Measurements from ENCODE around the gene ANKRD40.

The ANKRD40 gene

GRCh38 chr17:50668025-50668837 is 39.5 kb downstream of the ANKRD40 start:
- DNase-seq (ENCODE audit: low read depth in 2 of 2) = no peak

DNA sequence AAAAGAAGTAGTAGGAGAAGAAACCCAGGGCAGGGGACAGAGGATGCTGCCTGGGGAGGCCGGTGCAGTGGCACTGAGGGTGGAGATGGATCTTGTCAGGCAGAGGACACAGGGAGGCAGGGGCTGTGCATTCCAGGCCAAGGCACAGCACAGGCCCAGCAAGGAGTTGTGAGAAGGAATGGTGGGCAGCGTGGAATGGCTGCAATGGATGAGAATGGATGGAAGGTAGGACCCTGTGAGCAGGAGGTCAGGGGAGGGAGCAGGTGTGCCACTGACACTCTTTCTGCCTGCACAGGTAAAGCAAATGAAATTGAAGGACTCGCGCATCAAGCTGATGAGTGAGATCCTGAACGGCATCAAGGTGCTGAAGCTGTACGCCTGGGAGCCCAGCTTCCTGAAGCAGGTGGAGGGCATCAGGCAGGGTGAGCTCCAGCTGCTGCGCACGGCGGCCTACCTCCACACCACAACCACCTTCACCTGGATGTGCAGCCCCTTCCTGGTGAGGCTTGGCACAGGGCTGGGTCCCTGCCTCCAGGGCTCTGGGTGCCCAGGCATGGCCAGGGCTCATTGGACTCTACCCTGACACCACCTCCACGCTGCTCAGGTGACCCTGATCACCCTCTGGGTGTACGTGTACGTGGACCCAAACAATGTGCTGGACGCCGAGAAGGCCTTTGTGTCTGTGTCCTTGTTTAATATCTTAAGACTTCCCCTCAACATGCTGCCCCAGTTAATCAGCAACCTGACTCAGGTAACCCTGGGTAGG is 40.3 kb downstream of the ANKRD40 start:
- no peak for DNase-seq (ENCODE audit: low read depth in 2 of 2)

GRCh38 chr17:50666316-50666715 is 41.4 kb downstream of the ANKRD40 start:
- no peak for DNase-seq (ENCODE audit: low read depth in 2 of 2)

- no peak for DNase-seq (ENCODE audit: low read depth in 2 of 2)
Observed at GRCh38 chr17:50665838-50666237, 41.9 kb downstream of the ANKRD40 start.

- DNase-seq (ENCODE audit: low read depth in 2 of 2) = no peak
Observed at GRCh38 chr17:50664788-50665458, 42.8 kb downstream of the ANKRD40 start.

DNA sequence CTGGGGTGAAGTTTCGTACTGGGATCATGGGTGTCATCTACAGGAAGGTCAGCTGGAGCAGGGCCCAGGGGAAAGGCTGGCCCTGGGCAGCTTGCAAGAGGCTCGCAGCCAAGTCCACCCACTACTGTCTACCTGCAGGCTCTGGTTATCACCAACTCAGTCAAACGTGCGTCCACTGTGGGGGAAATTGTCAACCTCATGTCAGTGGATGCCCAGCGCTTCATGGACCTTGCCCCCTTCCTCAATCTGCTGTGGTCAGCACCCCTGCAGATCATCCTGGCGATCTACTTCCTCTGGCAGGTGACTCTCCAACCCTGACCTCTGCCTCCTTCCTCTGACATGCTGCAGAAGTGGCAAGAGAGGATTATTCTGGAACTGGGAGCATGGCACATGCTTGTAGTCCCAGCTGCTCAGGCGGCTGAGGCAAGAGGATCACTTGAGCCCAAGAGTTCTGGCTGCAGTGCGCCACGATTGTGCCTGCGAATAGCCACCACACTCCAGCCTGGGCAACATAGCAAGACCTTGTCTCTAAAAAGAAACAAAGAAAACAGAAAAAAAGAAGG is 43.8 kb downstream of the ANKRD40 start:
- no peak for DNase-seq (ENCODE audit: low read depth in 2 of 2)

GRCh38 chr17:50662632-50663225 is 45.0 kb downstream of the ANKRD40 start:
- no peak for DNase-seq (ENCODE audit: low read depth in 2 of 2)

DNA sequence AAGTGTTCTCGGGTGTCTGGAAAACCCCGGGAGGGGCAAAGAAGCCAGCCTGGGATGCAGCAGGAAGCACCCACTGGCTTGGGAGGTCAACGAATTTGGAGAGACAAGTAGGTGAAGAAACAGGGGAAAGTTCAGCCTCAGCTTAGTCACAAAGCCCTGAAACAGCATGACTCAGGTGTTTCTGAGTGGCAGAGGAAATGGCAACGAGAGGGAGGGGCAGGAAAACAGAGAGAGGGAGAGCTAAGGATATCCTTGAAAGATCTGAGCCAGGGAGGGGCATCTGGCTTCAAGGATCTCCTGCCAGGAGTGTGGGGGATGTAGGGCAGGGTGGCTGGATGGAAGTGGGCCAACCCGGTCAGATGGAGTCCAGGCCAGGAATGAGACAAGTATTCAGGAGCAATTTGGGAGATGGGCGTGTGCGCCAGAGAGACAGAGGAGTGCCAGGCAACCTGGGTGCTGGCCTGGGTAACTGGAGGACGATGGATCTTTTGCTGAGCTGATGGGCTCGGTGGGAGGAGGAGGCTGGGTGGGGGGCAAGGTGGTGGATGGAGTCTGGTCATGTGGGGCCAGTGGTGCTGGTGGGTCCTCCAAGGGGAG is 45.8 kb downstream of the ANKRD40 start:
- peak; percentile 9 to 10 for DNase-seq (ENCODE audit: low read depth in 2 of 2)

GRCh38 chr17:50661348-50661747 is 46.4 kb downstream of the ANKRD40 start:
- no peak for DNase-seq (ENCODE audit: low read depth in 2 of 2)

DNA sequence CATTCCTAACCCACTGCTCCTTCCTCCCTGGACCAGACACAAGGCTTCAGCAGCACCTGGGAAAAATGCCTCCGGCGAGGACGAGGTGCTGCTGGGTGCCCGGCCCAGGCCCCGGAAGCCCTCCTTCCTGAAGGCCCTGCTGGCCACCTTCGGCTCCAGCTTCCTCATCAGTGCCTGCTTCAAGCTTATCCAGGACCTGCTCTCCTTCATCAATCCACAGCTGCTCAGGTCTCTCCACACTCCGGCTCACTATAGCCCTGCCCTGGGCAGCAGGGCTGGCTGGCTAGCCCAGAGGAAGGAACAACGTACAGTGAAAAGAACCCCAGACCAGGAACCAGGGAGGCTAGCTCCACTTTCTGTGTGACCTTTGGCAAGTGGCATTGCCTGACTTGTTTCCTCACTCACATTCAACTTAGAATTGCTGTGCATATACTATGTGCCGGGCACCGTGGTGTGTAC is 46.8 kb downstream of the ANKRD40 start:
- no peak for DNase-seq (ENCODE audit: low read depth in 2 of 2)

GRCh38 chr17:50660042-50660886 is 47.5 kb downstream of the ANKRD40 start:
- DNase-seq (ENCODE audit: low read depth in 2 of 2) = no peak

GRCh38 chr17:50659179-50659578 is 48.5 kb downstream of the ANKRD40 start:
- DNase-seq (ENCODE audit: low read depth in 2 of 2) = no peak

- DNase-seq (ENCODE audit: low read depth in 2 of 2) = no peak
Observed at GRCh38 chr17:50658616-50659015, 49.1 kb downstream of the ANKRD40 start.

DNA sequence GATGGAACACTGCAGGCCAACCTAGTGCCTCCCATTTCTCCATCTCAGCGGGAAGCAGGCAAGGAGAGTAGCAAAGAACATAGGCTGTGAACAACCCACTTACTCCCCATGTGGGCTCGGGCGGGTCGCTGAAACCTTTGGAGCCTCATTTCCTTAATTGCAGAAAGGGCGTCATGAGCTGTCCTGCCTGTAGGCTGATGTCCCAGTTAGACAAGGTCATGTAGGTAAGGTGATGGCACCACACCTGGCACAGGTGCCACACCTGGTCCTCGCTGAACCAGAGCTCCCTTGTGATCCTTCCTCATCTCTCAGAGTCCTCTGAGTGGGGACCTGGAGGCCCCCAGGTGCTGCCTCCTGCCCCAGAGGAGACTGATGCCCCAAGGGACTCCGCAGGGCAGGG is 50.1 kb downstream of the ANKRD40 start:
- DNase-seq (ENCODE audit: low read depth in 2 of 2) = no peak

DNA sequence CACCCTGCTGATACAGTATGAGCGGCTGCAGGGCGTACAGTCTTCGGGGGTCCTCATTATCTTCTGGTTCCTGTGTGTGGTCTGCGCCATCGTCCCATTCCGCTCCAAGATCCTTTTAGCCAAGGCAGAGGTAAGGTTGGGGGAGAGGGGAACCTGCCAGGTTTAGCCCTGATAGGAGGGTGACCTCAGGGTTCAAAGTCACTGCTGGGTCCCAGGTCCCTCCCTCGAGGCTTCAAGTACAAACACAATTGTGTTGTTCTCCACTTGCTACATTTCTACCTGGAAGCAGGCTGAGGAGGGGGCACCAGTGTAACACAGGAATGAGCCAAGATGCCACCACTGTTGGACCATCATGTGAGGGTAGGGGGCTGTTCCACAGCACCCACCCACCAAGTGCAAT is 50.7 kb downstream of the ANKRD40 start:
- DNase-seq (ENCODE audit: low read depth in 2 of 2) = no peak

GRCh38 chr17:50656509-50656908 is 51.2 kb downstream of the ANKRD40 start:
- no peak for DNase-seq (ENCODE audit: low read depth in 2 of 2)

GRCh38 chr17:50653738-50654137 is 54.0 kb downstream of the ANKRD40 start:
- no peak for DNase-seq (ENCODE audit: low read depth in 2 of 2)

DNA sequence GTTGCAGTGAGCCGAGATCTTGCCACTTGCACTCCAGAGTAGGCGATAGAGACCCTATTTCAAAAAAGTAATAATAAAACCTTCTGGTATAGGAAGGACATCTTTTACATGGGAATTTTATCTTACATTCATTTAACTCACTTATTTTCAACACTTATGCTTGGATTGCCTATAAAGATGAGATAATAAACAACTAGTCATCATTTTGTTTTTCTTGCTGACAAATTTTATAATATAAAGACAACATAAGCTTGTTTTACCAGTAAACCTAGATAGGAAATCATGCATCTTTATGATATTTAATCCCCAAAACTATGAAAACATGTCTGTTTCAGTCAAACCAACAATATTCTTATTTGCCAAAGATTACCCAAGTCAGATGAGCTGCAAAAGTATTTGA is 56.1 kb downstream of the ANKRD40 start:
- no peak for DNase-seq (ENCODE audit: low read depth in 2 of 2)

GRCh38 chr17:50649042-50649908 is 58.4 kb downstream of the ANKRD40 start:
- DNase-seq (ENCODE audit: low read depth in 2 of 2) = no peak
